ENCODE data around the gene CCM2.

CCM2 gene

DNA sequence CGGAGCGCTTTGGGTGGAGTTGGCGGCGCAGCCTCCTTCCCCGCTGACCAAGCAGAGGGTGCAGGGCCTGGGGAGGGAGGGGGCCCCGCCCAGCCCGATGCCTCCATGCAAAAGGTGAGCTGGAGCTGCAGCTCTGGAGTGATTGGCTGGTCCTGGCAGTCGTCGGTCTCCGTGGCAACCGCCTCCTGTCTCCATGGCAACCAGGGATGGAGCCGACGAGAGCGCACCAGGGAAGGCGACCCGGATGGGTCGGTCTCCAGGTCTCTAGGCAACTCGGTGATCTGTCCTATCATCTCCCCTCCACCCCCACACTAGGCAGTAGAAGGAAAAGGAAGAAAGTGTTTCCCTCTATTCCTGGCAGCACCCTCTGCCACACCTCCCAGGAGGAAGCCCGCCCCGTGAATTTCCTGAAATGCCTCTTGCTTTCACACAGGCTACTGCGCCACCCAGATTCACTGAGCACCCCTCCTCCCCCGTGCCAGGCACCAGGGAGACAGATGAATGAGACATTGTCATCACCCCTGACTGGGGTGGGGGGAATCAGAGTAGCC lies 89.4 kb downstream of the CCM2 start:
- no peak for TF ChIP-seq ZFX (IDR thresholded peaks at IDR 0.05)
- TF ChIP-seq, protein P1, sequence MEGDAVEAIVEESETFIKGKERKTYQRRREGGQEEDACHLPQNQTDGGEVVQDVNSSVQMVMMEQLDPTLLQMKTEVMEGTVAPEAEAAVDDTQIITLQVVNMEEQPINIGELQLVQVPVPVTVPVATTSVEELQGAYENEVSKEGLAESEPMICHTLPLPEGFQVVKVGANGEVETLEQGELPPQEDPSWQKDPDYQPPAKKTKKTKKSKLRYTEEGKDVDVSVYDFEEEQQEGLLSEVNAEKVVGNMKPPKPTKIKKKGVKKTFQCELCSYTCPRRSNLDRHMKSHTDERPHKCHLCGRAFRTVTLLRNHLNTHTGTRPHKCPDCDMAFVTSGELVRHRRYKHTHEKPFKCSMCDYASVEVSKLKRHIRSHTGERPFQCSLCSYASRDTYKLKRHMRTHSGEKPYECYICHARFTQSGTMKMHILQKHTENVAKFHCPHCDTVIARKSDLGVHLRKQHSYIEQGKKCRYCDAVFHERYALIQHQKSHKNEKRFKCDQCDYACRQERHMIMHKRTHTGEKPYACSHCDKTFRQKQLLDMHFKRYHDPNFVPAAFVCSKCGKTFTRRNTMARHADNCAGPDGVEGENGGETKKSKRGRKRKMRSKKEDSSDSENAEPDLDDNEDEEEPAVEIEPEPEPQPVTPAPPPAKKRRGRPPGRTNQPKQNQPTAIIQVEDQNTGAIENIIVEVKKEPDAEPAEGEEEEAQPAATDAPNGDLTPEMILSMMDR (conservative IDR thresholded peaks at IDR 0.05) = no peak
- no peak overlapping the region for H3K27ac ChIP-seq

DNA sequence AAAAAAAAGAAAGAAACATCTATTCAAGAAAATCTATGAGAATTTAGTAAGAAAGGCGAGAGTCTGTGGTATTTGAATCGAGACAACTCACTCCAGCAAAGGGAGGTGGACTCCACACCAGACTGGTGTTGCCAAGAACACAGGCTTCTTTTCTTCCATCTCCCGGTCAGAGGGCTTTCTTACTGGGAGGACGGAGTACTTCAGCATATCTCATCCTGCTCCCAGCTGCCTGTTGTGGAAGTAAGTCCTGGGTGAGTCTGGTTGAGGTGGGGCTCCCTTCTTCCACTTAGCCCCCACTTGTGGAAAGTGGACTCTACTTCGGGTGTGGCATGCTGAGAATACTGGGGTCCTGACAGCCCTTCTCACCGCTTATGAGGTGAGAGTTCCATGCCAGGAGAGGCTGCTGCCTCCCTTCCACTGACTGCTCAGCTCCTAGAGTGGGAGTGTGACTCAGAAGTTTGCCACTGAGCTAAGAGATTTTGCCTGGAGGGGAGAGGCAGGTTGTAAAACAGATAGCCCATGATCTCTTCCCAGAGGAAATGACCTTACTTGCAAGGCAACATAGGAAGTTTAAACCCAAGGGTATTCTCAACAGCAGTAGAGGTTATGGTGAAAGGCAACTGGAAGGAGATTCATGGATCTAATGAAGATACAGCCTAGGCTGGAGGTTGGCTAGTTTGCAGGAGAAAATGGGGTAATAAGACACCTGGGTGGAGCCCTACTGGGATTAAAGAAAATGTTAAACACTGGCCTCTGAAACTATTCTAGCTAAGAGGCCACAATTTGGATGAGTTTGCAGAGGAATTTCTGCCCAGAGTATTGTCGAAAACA lies 92.3 kb downstream of the CCM2 start:
- no peak overlapping the region for H3K27ac ChIP-seq
- TF ChIP-seq ZFX (IDR thresholded peaks at IDR 0.05) = no peak
- TF ChIP-seq, protein P1 (conservative IDR thresholded peaks at IDR 0.05) = no peak

DNA sequence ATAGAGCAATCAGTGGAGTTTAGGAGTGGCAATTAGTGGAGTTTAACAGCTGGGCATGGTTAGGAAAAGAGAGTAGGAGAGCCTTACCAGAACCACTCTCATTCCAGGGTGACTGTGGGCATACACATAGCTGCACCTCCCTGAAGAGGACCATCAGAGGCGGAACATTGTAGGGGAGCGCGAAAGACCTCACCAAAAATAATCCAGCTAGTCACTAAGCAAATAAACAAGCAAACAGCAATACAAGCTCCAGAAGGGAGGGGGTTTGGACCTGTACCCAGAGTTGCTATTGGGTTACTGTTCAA lies 92.9 kb downstream of the CCM2 start:
- TF ChIP-seq ZFX (IDR thresholded peaks at IDR 0.05) = no peak
- TF ChIP-seq, protein P1 (conservative IDR thresholded peaks at IDR 0.05) = no peak
- no peak overlapping the region for H3K27ac ChIP-seq

DNA sequence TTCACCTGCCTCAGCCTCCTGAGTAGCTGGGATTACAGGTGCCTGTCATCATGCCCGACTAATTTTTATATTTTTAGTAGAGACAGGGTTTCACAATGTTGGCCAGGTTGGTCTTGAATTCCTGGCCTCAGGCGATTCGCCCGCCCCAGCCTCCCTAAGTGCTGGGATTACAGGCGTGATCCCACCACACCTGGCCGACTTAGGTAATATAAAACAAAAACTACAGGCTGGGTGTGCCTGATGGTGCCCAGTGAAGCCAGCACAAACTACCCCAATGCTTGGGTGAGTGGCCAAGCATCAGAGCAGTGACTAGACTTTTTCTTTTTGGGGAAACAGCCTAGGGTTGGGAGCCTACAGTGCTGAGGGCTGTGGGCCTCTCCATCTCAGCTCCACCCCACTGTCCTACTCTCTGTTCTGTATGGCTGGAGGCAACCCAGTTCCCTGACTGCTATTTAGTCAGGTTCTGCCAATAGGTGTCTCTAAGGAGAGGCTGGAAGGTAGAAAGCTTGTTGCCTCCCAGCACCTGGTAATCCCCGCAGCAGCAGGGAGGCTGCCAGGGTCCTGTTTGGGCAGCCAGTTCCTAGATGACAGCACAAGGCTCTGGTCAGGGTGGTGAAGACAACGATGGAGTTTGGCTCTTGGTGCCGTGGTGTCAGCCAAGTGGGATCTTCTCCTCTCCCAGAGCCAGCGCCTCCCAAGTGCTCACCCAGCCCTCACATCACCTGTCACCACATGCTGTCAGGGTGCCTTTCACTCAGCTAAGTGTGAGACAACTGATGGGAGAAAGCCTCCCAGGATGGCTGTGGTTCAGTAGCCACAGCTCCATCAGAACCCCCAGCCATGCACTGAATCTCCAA lies 99.2 kb downstream of the CCM2 start:
- H3K27ac ChIP-seq = no peak overlapping the region
- no peak for TF ChIP-seq ZFX (IDR thresholded peaks at IDR 0.05)
- TF ChIP-seq, protein P1 (conservative IDR thresholded peaks at IDR 0.05) = no peak

DNA sequence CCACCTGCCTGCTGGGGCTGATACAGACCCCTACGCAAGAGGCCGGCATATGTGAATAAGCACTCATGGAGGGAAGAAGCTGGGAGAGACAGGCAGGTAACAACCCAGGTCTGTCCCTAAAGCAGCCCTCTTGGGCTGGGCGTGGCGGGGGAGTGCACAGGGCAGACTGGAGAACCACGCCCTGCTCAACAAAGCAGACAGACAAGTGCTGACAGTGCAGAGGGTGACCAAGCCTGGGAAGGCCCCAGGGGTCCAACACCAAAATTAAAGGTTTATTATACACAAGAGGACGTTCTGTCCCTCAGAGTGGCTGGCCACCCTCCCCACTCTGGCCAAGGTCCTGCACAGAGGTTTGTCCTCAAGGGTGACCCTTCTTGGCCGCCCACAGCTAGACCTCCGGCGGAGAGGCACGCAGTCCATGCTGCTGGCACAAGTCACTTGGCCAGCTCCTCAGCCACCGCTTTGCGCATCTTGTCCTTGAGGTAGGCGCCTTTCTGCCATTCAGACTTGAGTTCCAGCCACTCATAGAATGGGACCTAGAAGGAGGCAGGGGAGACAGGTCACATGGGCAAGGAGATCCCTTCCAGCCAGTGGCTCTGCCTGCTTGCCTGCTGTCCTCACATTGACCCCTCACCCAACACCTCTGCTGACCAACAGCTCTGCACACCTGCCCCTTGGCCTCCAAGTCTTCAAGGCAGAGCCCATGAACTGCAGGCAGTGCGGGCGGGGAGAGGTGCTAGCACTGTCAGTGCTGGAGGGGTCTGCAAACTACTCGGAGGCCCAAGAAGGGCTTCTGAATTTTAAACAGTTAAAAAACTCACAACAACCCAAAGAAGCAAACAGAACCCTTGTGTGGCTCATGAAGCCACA lies 100.1 kb downstream of the CCM2 start:
- TF ChIP-seq, protein P1 (conservative IDR thresholded peaks at IDR 0.05) = no peak
- TF ChIP-seq ZFX (IDR thresholded peaks at IDR 0.05) = no peak
- no peak overlapping the region for H3K27ac ChIP-seq

DNA sequence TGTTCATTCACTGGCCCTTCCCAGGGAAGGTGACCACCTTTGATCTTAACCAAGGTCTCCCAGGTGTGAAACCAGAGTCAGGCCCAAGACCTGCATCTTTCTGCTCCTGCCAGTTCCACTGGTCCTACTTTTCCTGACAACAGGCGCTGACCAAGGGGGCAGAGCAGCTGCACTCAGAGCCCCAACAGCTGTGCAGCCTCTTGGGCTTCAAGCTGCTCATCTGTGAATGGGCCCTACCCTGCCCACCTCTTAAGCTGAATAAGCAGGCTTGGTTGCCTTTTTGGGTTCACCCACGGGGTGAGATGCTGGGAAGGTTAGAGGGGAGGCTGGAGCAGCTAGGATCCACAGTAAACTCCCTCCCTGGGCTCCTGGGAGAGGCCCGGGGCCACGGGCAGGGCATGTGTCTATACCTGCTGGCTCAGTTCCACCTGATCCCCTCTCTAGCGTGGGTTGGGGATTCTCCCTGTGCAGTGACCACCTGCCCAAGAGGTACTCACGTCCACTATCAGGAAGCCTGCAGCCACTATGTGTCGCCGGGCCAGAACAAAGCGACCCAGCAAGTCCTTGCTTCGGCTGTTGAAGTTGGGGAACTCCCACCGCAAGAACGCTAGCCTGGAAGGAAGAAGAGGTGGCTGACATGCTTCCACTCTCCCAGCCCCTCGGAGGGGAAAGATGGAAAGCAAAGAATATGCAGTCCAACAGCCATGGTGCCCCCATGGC lies 100.9 kb downstream of the CCM2 start:
- TF ChIP-seq, protein P1 (conservative IDR thresholded peaks at IDR 0.05) = no peak
- no peak for TF ChIP-seq ZFX (IDR thresholded peaks at IDR 0.05)
- no peak overlapping the region for H3K27ac ChIP-seq
